ENCODE results near the gene SMC5.
A peak's percentile ranks its signal among the peaks of the same experiment; 100 is the strongest.

Gene SMC5

GRCh38 chr9:70290626-70291025 lies 31.8 kb downstream of the SMC5 start:
- no peak overlapping the region for H3K4me3 ChIP-seq (ENCODE audit: low read length)
- DNase-seq (ENCODE audit: low read depth): no peak
- TF ChIP-seq, protein P1, sequence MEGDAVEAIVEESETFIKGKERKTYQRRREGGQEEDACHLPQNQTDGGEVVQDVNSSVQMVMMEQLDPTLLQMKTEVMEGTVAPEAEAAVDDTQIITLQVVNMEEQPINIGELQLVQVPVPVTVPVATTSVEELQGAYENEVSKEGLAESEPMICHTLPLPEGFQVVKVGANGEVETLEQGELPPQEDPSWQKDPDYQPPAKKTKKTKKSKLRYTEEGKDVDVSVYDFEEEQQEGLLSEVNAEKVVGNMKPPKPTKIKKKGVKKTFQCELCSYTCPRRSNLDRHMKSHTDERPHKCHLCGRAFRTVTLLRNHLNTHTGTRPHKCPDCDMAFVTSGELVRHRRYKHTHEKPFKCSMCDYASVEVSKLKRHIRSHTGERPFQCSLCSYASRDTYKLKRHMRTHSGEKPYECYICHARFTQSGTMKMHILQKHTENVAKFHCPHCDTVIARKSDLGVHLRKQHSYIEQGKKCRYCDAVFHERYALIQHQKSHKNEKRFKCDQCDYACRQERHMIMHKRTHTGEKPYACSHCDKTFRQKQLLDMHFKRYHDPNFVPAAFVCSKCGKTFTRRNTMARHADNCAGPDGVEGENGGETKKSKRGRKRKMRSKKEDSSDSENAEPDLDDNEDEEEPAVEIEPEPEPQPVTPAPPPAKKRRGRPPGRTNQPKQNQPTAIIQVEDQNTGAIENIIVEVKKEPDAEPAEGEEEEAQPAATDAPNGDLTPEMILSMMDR (IDR thresholded peaks at IDR 0.05; ENCODE audit: insufficient read depth, low read depth, low read length, missing control alignments): no peak

DNA sequence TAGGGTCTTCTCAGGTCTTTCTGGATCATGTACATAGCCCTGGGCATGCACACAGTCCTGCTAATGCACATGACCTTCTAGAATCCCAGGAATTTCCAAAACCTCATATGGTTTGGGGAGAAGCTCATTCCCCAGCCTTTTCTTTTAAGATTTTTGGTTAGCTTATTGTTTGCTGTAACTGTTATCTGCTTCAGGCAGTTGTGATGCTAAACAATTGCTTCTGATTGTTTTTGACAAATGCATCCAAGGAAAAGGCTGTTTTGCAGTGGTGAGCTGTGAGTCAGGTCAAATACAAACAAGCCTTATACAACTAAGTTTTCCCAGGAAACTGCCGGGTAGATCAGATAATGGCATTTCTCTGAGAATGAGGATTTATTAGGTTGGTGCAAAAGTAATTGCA lies 32.7 kb downstream of the SMC5 start:
- DNase-seq (ENCODE audit: low read depth): no peak
- no peak overlapping the region for H3K4me3 ChIP-seq (ENCODE audit: low read length)
- TF ChIP-seq, protein P1 (IDR thresholded peaks at IDR 0.05; ENCODE audit: insufficient read depth, low read depth, low read length, missing control alignments): no peak

DNA sequence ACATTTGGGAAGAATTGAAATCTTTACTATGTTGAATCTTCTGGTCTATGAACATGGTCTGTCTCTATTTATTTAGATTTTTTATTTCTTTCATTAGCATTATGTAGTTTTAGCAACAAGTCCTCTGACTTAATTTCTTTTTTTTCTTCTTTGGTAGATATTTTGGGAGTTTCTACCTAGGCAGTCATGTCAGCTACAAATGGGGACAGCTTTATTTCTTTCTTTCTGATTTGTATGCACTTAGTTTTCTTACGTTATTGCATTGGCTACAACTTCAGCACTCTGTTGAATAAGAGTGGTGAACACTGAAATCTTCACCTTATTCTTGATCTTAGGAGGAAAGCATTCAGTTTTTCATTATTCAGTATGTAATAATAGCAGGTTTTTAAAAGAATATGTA lies 33.5 kb downstream of the SMC5 start:
- no peak for DNase-seq (ENCODE audit: low read depth)
- H3K4me3 ChIP-seq (ENCODE audit: low read length): no peak overlapping the region
- TF ChIP-seq, protein P1 (IDR thresholded peaks at IDR 0.05; ENCODE audit: insufficient read depth, low read depth, low read length, missing control alignments): no peak

DNA sequence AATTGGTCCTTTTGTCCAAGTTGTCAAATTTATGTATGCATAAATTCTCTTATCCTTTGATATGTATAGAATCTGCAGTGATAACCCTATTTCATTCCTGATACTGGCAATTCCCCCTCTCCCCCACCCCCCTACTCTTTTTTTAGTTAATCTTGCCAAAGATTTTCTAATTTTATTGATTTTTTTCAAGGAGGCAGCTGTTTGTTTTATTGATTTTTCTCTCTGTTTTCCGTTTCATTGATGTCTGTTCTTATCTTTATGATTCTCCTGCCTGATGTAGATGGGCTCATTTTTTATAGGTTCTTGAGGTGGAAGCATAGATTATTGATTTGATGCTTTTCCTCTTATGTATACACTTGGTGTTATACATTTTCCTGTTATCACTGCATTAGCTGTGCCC lies 34.4 kb downstream of the SMC5 start:
- TF ChIP-seq, protein P1 (IDR thresholded peaks at IDR 0.05; ENCODE audit: insufficient read depth, low read depth, low read length, missing control alignments): no peak
- no peak overlapping the region for H3K4me3 ChIP-seq (ENCODE audit: low read length)
- no peak for DNase-seq (ENCODE audit: low read depth)

DNA sequence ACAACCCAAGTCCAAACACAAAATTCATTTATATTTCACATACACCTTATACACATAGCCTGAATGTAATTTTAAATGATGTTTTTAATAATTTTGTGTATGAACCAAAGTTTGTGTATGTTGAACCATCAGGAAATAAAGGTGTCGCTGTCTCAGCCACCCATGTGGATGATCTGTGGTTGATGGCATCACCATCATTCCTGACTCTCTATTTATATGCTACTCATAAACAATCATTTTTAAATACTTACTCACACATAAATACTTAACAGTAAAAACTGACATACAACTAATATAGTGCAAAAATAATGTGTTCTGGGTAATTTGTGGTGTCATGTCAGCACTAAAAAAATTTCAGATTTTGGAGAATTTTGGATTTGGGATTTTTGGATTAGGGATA lies 38.4 kb downstream of the SMC5 start:
- DNase-seq (ENCODE audit: low read depth): peak; percentile 9
- TF ChIP-seq, protein P1 (IDR thresholded peaks at IDR 0.05; ENCODE audit: insufficient read depth, low read depth, low read length, missing control alignments): no peak
- no peak overlapping the region for H3K4me3 ChIP-seq (ENCODE audit: low read length)

DNA sequence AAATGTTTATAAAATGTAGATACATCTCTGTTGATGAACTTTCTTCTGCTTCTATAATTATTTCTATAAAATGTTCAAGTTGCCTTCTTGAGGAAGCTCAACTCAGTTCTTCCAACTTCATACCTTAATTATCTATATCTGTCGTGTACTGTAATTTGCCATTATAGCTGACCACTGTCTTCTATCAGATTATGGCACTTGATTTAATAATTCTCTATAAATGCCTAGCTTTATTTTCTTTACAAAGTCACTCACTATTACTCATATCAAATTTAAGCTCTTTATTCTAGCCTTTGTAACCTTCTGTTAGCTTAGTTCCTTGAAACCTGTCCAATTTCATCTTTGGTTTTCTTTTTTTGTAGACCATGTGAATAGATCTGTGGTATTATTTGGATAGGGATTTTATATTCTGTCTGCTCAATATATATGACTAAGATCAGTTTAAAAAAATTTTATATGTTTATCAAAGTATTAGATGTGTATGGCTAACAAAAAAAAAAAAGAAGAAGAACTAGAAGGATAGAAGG lies 39.5 kb downstream of the SMC5 start:
- DNase-seq (ENCODE audit: low read depth): no peak
- no peak overlapping the region for H3K4me3 ChIP-seq (ENCODE audit: low read length)
- TF ChIP-seq, protein P1 (IDR thresholded peaks at IDR 0.05; ENCODE audit: insufficient read depth, low read depth, low read length, missing control alignments): no peak

- no peak overlapping the region for H3K4me3 ChIP-seq (ENCODE audit: low read length)
- DNase-seq (ENCODE audit: low read depth): no peak
- TF ChIP-seq, protein P1 (IDR thresholded peaks at IDR 0.05; ENCODE audit: insufficient read depth, low read depth, low read length, missing control alignments): no peak
Measured at GRCh38 chr9:70303268-70303667, 44.5 kb downstream of the SMC5 start.

Measured in epithelial cell of esophagus (primary cell).